Osteoblast (primary cell): Measurements from ENCODE around the gene FARS2. TPM values are rescaled to one million over a fixed set of nuclear protein-coding genes. Genes with fewer than 3 reads are reported as not detected.

Experiments
- DNase-seq: peaks from one replicate; pipeline ENCODE4 v3.0.0; 2011; ENCODE audit warnings: low spot score, mixed read lengths; ENCODE audit not compliant: insufficient read length; ENCODE audit errors: missing footprints
- H2AFZ ChIP-seq: 2 replicates; pipeline ENCODE4 v1.6.0; 2011; ENCODE audit warnings: mild to moderate bottlenecking, low read length
- H3K27ac ChIP-seq: 2 replicates; pipeline ENCODE4 v1.5.1; 2011; ENCODE audit warnings: mild to moderate bottlenecking, low read depth, low read length, moderate library complexity
- H3K27me3 ChIP-seq: 2 replicates; pipeline ENCODE4 v1.6.0; 2012; ENCODE audit warnings: mild to moderate bottlenecking, control low read depth, inconsistent platforms, low read length, moderate library complexity; ENCODE audit not compliant: insufficient read depth
- H3K36me3 ChIP-seq: 2 replicates; pipeline ENCODE4 v1.5.1; 2011; ENCODE audit warnings: mild to moderate bottlenecking, low read length, control low read depth, moderate library complexity; ENCODE audit not compliant: insufficient read depth
- H3K4me1 ChIP-seq: 2 replicates; pipeline ENCODE4 v1.5.1; 2011; ENCODE audit warnings: mild to moderate bottlenecking, low read length, control low read depth, moderate library complexity; ENCODE audit not compliant: insufficient read depth
- H3K4me2 ChIP-seq: 2 replicates; pipeline ENCODE4 v1.6.0; 2011; ENCODE audit warnings: mild to moderate bottlenecking, low read length; ENCODE audit not compliant: insufficient read depth
- H3K4me3 ChIP-seq: fragments of 200-600 bp; sonication (generic); 3 replicates; pipeline ENCODE4 v1.5.1; 2012; ENCODE audit warnings: mild to moderate bottlenecking, low read length, inconsistent platforms; ENCODE audit not compliant: insufficient read depth
- H3K79me2 ChIP-seq: 2 replicates; pipeline ENCODE4 v1.6.0; 2012; ENCODE audit warnings: mild to moderate bottlenecking, low read length, control low read depth, inconsistent platforms; ENCODE audit not compliant: insufficient read depth
- H3K9me3 ChIP-seq: 2 replicates; pipeline ENCODE4 v1.5.1; 2011; ENCODE audit warnings: low read depth, low read length, control low read depth
- H4K20me1 ChIP-seq: 2 replicates; pipeline ENCODE4 v1.6.0; 2012; ENCODE audit warnings: mild to moderate bottlenecking, low read length, control low read depth; ENCODE audit not compliant: insufficient read depth
- CTCF ChIP-seq: IDR thresholded peaks from 2 replicates; pipeline ENCODE4 v1.5.1; 2011; ENCODE audit warnings: mild to moderate bottlenecking, low read depth, low read length, moderate library complexity; ENCODE audit errors: extremely low read depth
- total RNA-seq: library from RNA; depleted of rRNA; stranded (reverse); fragments of >200 nt; gene quantifications from 2 replicates; pipeline ENCODE4 v1.2.3, GENCODE V29; 2012

FARS2 gene
- total RNA-seq, 1 donor: 29.7 TPM

GRCh38 chr6:5515200-5515599, 253.9 kb downstream of the FARS2 start:
- no peaks in the 10 kb centered on the region for H3K27me3 ChIP-seq
- TF ChIP-seq CTCF: no peak
- H3K9me3 ChIP-seq: no peaks in the 10 kb centered on the region
- H2AFZ ChIP-seq: no peak overlapping the region
- H3K27ac ChIP-seq: no peak overlapping the region
- no peak overlapping the region for H3K4me3 ChIP-seq
- H4K20me1 ChIP-seq: no peaks in the 10 kb centered on the region
- peaks cover 3% of the 10 kb centered on the region for H3K79me2 ChIP-seq
- no peaks in the 10 kb centered on the region for H3K36me3 ChIP-seq
- peaks cover 10% of the 10 kb centered on the region for H3K4me1 ChIP-seq
- DNase-seq: no peak
- H3K4me2 ChIP-seq: no peak overlapping the region

- H3K79me2 ChIP-seq: peaks cover 3% of the 10 kb centered on the region
These were observed 254.7 kb downstream of the FARS2 start for GRCh38 chr6:5516036-5516435.

GRCh38 chr6:5517796-5518195, 256.5 kb downstream of the FARS2 start:
- H3K9me3 ChIP-seq: no peaks in the 10 kb centered on the region
- no peaks in the 10 kb centered on the region for H3K4me1 ChIP-seq
- H3K79me2 ChIP-seq: peaks cover 2% of the 10 kb centered on the region
- H4K20me1 ChIP-seq: no peaks in the 10 kb centered on the region
- no peaks in the 10 kb centered on the region for H3K36me3 ChIP-seq
- no peak for TF ChIP-seq CTCF
- H3K4me2 ChIP-seq: no peak overlapping the region
- H3K27me3 ChIP-seq: no peaks in the 10 kb centered on the region
- no peak overlapping the region for H2AFZ ChIP-seq
- no peak for DNase-seq
- H3K27ac ChIP-seq: no peak overlapping the region
- no peak overlapping the region for H3K4me3 ChIP-seq

More at GRCh38 chr6:5516036-5516435, 254.7 kb downstream of the FARS2 start:
- no peak for TF ChIP-seq CTCF
- H3K9me3 ChIP-seq: no peaks in the 10 kb centered on the region
- no peak for DNase-seq
- no peaks in the 10 kb centered on the region for H3K27me3 ChIP-seq
- H3K4me3 ChIP-seq: no peak overlapping the region
- H3K4me1 ChIP-seq: peaks cover 10% of the 10 kb centered on the region
- no peak overlapping the region for H3K4me2 ChIP-seq
- no peak overlapping the region for H3K27ac ChIP-seq
- H2AFZ ChIP-seq: no peak overlapping the region
- H4K20me1 ChIP-seq: no peaks in the 10 kb centered on the region
- H3K36me3 ChIP-seq: no peaks in the 10 kb centered on the region

- Histone ChIP-seq H3K27me3 (no peaks in the 10 kb centered on the region), H3K27ac (no peak overlapping the region), H4K20me1 (no peaks in the 10 kb centered on the region), H3K4me2 (no peak overlapping the region), H3K4me1 (no peaks in the 10 kb centered on the region), H3K36me3 (no peaks in the 10 kb centered on the region), H3K79me2 (no peaks in the 10 kb centered on the region), H3K4me3 (no peak overlapping the region), H3K9me3 (no peaks in the 10 kb centered on the region), H2AFZ (no peak overlapping the region)
- no peak for TF ChIP-seq CTCF
- DNase-seq: no peak
These were observed 257.7 kb downstream of the FARS2 start for GRCh38 chr6:5518936-5519491.
